ENCODE results near the gene ROCK2. TPM values are rescaled to one million over a fixed set of nuclear protein-coding genes. Genes with fewer than 3 reads are reported as not detected.

The ROCK2 gene
- polyA plus RNA-seq (2012; ENCODE audit: insufficient read length, low read depth) = 12.7 TPM

DNA sequence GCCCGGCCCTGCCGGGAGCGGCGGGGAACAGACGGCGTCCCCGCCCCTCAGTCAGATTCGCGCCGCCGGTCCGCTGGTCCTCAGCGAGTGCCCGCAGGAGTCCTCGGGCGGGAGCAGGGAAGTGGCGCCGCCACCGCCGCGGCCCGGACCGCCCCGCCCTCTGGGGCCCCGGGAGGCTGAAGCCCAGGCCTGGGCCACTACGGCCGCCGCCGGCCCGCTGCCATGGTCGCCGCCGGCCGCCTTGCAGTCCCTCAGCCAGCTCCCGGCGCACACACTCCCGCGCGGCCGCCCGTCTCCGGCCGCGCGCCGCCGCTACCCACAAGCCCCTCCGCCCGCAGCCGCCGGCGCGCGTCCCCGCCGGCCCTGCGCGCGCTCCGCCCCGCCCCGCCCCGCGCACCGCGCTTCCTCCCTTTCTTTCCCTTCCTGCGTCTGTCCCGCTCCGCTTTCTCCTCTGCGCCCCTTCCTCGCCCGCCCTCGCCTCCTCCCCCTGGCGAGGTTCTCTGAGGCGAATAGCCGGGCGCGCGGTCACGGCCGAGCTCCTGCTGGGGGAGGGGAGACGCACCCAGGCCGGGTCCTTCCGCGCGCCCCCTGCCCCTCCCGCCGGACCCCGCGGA lies at the start of gene ROCK2:
TSS of gene ROCK2 (minus strand) at position 295 of the 614 bp plus-strand sequence. CDS start 500 bp downstream, outside the sequence.
- TF ChIP-seq TAF1 (IDR thresholded peaks at IDR 0.05; ENCODE audit: borderline replicate concordance, insufficient read depth, low read length) (0 out of 2 replicates have a peak, but pooled peaks have one; percentile 9), FOXP2 (optimal IDR thresholded peaks at IDR 0.05; ENCODE audit: borderline replicate concordance, extremely low read depth, extremely low read length, insufficient read depth) (peak; percentile 39), POLR2AphosphoS5 (IDR thresholded peaks at IDR 0.05; ENCODE audit: low read depth, low read length) (peak; percentile 66)
- TF ChIP-seq, protein P1, sequence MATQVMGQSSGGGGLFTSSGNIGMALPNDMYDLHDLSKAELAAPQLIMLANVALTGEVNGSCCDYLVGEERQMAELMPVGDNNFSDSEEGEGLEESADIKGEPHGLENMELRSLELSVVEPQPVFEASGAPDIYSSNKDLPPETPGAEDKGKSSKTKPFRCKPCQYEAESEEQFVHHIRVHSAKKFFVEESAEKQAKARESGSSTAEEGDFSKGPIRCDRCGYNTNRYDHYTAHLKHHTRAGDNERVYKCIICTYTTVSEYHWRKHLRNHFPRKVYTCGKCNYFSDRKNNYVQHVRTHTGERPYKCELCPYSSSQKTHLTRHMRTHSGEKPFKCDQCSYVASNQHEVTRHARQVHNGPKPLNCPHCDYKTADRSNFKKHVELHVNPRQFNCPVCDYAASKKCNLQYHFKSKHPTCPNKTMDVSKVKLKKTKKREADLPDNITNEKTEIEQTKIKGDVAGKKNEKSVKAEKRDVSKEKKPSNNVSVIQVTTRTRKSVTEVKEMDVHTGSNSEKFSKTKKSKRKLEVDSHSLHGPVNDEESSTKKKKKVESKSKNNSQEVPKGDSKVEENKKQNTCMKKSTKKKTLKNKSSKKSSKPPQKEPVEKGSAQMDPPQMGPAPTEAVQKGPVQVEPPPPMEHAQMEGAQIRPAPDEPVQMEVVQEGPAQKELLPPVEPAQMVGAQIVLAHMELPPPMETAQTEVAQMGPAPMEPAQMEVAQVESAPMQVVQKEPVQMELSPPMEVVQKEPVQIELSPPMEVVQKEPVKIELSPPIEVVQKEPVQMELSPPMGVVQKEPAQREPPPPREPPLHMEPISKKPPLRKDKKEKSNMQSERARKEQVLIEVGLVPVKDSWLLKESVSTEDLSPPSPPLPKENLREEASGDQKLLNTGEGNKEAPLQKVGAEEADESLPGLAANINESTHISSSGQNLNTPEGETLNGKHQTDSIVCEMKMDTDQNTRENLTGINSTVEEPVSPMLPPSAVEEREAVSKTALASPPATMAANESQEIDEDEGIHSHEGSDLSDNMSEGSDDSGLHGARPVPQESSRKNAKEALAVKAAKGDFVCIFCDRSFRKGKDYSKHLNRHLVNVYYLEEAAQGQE (IDR thresholded peaks at IDR 0.05; ENCODE audit: insufficient read depth in 1 of 2, low read depth in 2 of 2, low read length in 2 of 2) = no peak

DNA sequence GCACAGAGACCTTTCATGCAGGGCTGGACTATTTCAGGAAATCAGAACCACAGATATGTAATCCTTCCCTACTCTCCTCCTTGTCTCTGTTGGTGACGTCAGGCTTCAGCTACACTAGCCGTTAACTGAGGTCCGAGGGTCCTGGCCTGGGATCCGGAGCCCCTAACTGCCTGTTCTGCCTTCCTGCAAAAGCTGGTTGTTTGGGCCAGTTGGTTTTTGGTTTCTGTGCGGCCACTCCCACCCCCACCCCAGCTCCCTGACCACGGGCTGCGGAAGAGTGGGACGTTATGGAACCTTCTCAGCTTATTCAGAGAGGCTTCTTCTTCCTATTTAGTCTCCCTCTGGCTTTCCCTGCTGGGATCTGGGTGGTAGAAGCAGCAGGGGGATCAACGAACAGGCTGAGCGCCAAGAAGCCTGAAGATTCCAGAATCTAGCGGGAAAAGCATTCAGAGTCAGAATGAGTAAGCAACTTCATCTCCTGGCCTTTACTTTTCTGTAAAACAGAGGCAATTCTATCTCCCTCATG lies 49.3 kb upstream of the ROCK2 start:
- TF ChIP-seq POLR2AphosphoS5 (IDR thresholded peaks at IDR 0.05; ENCODE audit: low read depth, low read length) (no peak), SIN3A (IDR thresholded peaks at IDR 0.05; ENCODE audit: borderline replicate concordance, insufficient read depth, low read length) (no peak), FOXP2 (optimal IDR thresholded peaks at IDR 0.05; ENCODE audit: borderline replicate concordance, extremely low read depth, extremely low read length, insufficient read depth) (no peak), TAF1 (IDR thresholded peaks at IDR 0.05; ENCODE audit: borderline replicate concordance, insufficient read depth, low read length) (no peak)
- TF ChIP-seq, protein P1 (IDR thresholded peaks at IDR 0.05; ENCODE audit: insufficient read depth in 1 of 2, low read depth in 2 of 2, low read length in 2 of 2) = no peak

DNA sequence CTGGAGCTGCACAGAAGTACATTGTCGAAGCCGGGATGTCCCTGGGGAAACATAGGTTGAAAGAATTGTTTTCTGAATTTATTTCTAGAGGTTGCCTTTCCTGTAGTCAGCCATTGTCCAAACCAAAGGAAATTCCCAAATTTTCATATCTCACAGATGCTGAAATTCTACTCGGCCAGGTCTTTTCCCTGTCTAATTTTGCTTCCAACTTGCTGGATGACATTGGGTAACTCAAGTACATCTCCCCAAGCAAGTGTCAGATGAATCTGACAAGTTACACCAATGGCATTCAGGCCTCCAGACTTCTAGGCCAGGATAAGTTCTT lies 47.5 kb upstream of the ROCK2 start:
- TF ChIP-seq TAF1 (IDR thresholded peaks at IDR 0.05; ENCODE audit: borderline replicate concordance, insufficient read depth, low read length) (no peak), SIN3A (IDR thresholded peaks at IDR 0.05; ENCODE audit: borderline replicate concordance, insufficient read depth, low read length) (no peak), POLR2AphosphoS5 (IDR thresholded peaks at IDR 0.05; ENCODE audit: low read depth, low read length) (no peak), FOXP2 (optimal IDR thresholded peaks at IDR 0.05; ENCODE audit: borderline replicate concordance, extremely low read depth, extremely low read length, insufficient read depth) (no peak)
- TF ChIP-seq, protein P1 (IDR thresholded peaks at IDR 0.05; ENCODE audit: insufficient read depth in 1 of 2, low read depth in 2 of 2, low read length in 2 of 2) = no peak

DNA sequence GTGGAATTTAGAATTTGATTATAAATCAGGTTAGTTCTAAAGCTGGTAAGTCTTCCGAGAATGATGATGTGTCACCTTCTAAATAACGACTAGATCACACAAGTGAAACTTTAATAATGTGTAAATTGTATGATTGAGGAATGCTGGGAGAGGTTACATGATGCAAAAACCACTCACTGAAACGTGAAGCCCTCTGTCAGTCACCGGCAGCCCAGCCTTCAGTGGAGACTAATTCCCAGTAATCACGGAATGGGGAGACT lies 45.9 kb upstream of the ROCK2 start:
- TF ChIP-seq, protein P1 (IDR thresholded peaks at IDR 0.05; ENCODE audit: insufficient read depth in 1 of 2, low read depth in 2 of 2, low read length in 2 of 2) = no peak
- no peak for TF ChIP-seq POLR2AphosphoS5 (IDR thresholded peaks at IDR 0.05; ENCODE audit: low read depth, low read length)
- TF ChIP-seq FOXP2 (optimal IDR thresholded peaks at IDR 0.05; ENCODE audit: borderline replicate concordance, extremely low read depth, extremely low read length, insufficient read depth) = no peak
- no peak for TF ChIP-seq TAF1 (IDR thresholded peaks at IDR 0.05; ENCODE audit: borderline replicate concordance, insufficient read depth, low read length)
- TF ChIP-seq SIN3A (IDR thresholded peaks at IDR 0.05; ENCODE audit: borderline replicate concordance, insufficient read depth, low read length) = no peak

All from PFSK-1 (cell line).